Stimulated activated naive CD8-positive, alpha-beta T cell treated with anti-CD3 and anti-CD28 coated beads, Interleukin-15, Interleukin-2, amounts not matched to agents 100 ng/mL and 50 ng/mL, for 24 hours (primary cell): Measurements from ENCODE around the gene CFAP100.

Experiments used
- H3K27ac Mint-ChIP-seq: one replicate; pipeline ENCODE4 v1.8.0; 2021; ENCODE audit warnings: mild to moderate bottlenecking, mixed read lengths
- H3K27me3 Mint-ChIP-seq: one replicate; pipeline ENCODE4 v1.8.0; 2021; ENCODE audit warnings: mixed read lengths
- H3K36me3 Mint-ChIP-seq: one replicate; pipeline ENCODE4 v1.8.0; 2021; ENCODE audit warnings: low read depth, mixed read lengths
- H3K4me1 Mint-ChIP-seq: one replicate; pipeline ENCODE4 v1.8.0; 2021; ENCODE audit warnings: low read depth, mixed read lengths
- H3K4me3 Mint-ChIP-seq: one replicate; pipeline ENCODE4 v1.8.0; 2021; ENCODE audit warnings: mild to moderate bottlenecking, mixed read lengths
- H3K9me3 Mint-ChIP-seq: one replicate; pipeline ENCODE4 v1.8.0; 2021; ENCODE audit warnings: mixed read lengths

The CFAP100 gene

DNA sequence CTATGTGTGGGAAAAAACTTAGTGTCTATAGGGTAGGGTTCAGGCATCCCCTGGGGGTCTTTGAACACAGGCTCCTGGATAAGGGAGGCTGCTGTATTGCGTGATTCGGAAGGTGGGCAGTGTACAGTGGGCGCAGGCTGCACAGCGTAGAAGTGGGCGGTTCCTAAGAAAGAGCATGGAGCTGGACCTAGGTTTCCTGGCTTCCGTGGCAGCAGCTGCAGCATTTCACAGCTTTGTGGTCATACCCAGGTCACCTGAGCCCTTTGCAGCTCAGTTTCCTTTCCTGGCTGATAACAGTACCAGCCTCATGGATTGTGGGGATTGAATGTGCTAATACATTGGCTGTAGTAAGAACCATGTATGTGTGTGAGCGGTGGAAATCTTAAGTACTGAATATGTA lies 22.2 kb downstream of the CFAP100 start:
- H3K36me3 Mint-ChIP-seq: no peaks in the 10 kb centered on the region
- no peak overlapping the region for H3K27ac Mint-ChIP-seq
- H3K4me1 Mint-ChIP-seq: no peaks in the 10 kb centered on the region

DNA sequence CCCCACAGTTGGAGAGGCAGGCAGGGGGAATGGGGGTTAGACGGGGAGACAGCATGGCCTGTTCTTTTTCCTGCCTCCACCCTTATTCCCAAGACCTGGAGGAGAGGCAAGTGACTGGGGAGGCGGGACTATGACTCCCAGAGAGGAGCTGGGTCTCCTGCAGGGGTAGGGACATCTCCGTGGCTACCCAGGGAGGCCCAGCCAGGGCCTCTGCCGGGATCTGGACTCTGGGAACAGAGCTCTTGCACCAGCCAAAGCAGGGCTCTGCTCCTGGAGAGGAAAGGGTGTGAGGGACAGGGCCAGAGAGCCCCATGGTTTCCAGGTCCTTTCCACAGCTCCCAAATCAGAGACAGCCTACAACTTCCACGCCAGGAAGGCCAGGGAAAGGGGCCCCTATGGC lies 22.8 kb downstream of the CFAP100 start:
- H3K9me3 Mint-ChIP-seq: no peaks in the 10 kb centered on the region

More for the DNA sequence above, 22.2 kb downstream of the CFAP100 start:
- no peaks in the 10 kb centered on the region for H3K9me3 Mint-ChIP-seq
- peaks cover 17% of the 10 kb centered on the region for H3K27me3 Mint-ChIP-seq
- H3K4me3 Mint-ChIP-seq: no peak overlapping the region

DNA sequence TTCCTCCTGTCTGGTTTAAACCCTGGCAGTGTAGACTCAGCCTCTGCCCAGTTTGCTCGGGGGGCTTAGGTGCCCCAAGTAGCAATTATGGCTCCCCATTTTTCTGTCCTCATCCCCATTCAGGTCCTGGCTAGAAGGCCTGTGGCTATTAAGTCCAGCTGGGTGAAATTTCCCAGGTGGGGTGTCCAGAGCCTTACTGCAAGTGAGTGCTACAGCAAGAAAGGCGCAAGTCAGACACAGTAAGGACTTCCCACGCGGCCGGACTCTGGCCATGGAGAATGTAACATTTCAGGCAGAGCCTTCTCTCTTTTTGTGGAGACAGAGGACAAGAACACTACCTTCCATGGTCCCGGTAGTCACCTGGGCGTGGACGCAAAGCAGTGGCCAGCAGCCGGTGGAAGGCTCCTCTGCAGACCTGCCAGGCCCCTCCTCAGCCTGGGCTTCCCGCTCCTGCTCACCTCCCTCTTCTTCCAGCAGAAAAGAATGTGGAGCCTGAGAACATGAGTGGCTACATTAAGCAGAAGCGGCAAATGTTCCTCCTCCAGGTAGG lies 23.3 kb downstream of the CFAP100 start:
- Mint-ChIP-seq H3K4me1 (no peaks in the 10 kb centered on the region), H3K27me3 (peaks cover 7% of the 10 kb centered on the region), H3K9me3 (no peaks in the 10 kb centered on the region), H3K4me3 (no peak overlapping the region), H3K36me3 (no peaks in the 10 kb centered on the region), H3K27ac (no peak overlapping the region)

More for the DNA sequence above, 22.8 kb downstream of the CFAP100 start:
- Mint-ChIP-seq H3K27ac (no peak overlapping the region), H3K27me3 (peaks cover 12% of the 10 kb centered on the region), H3K4me3 (no peak overlapping the region), H3K4me1 (no peaks in the 10 kb centered on the region), H3K36me3 (no peaks in the 10 kb centered on the region)

DNA sequence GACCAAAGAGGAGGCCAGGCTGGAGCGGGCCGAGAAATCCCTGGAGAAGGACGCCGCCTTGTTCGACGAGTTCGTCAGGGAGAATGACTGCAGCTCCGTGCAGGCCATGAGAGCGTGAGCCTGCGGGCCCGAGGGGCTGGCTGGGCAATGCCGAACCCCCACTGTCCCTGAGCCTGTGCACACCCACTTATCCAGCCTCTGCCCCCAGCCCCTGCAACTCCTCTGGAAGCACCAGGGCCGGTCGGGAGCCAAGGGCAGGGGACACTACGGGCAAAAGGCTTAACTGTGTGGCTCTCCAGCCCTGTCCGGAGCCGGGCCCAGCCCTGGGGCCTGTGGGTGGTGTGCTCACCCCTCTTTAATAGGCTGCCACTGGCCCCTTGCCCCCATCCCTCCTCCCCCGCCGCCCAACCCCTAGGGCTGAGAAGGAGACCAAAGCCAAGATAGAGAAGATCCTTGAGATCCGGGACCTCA lies 24.0 kb downstream of the CFAP100 start:
- Mint-ChIP-seq H3K4me3 (no peak overlapping the region), H3K4me1 (no peaks in the 10 kb centered on the region), H3K9me3 (no peaks in the 10 kb centered on the region), H3K27ac (no peak overlapping the region), H3K27me3 (peaks cover 7% of the 10 kb centered on the region), H3K36me3 (no peaks in the 10 kb centered on the region)

DNA sequence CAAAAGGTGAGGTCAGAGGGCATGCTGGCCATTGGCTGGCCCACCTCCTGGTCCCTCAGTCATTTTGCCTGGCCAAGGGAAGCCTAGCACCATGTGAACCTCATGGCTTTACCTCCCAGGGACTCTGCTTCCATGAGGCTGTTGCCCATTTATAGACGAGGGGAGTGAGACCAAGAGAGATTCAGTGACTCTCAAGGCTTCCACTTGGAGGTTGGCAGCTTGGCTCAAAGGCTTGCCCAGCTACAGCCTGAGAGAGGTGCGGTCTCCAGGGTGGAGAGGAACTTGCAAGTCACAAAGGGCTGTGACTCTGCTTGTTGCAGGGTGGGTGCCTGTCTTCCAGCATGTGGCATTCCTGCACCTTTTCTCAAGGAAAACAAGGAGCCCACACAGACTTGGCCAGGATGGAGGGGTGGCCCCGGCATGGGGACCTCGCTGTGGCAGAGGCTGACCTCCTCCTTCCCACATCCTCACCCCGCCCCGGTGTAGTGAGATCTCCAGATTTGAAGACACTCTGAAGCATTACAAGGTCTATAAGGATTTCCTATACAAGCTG lies 24.5 kb downstream of the CFAP100 start:
- H3K36me3 Mint-ChIP-seq: no peaks in the 10 kb centered on the region
- H3K9me3 Mint-ChIP-seq: no peaks in the 10 kb centered on the region

DNA sequence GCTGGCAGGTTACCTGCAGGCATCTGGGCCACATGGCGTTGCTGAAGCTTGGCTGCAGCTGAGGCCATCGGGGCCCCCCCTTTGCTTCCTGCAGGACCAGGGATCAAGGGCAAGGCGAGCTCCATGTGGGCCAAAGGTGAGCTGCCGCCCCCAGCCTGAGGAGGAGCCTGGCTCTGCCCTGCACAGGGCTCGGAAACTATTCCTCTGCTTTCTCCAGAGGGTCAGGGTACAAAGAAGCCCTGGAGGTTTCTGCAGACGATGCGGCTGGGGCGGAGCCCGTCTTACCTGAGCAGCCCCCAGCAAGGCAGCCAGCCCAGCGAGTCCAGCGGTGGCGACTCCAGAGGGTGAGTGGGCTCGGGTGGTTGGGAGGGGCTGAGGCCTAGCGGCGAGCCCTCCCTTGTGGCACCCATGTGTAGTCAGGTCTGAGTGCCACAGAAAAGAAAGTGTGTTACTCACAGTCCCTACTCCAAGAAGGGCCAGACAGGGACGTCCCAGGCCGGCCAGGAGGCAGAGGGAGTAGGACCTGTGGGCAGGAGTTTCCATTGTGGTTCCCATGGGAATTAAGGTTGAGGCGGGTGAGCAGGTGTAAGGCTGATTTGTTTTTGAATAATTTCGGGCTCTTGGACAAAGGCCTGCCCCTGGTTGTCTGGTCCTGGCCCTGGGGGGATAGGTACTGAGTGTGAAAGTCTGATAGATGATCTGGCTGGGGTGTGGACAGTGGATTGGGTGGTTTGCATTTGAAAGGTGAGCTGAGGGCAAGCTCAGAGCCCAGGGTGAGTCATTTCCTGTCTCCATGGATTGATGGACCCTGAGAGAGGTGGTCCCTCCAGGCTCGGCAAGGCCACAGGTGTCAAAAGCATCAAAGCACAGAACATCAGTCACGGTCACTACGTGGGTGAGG lies 25.4 kb downstream of the CFAP100 start:
- Mint-ChIP-seq H3K4me3 (no peak overlapping the region), H3K4me1 (no peaks in the 10 kb centered on the region), H3K36me3 (no peaks in the 10 kb centered on the region), H3K27ac (no peak overlapping the region), H3K9me3 (no peaks in the 10 kb centered on the region), H3K27me3 (no peaks in the 10 kb centered on the region)

More for the DNA sequence above, 24.5 kb downstream of the CFAP100 start:
- H3K4me1 Mint-ChIP-seq: no peaks in the 10 kb centered on the region
- no peak overlapping the region for H3K4me3 Mint-ChIP-seq
- no peak overlapping the region for H3K27ac Mint-ChIP-seq
- H3K27me3 Mint-ChIP-seq: peaks cover 5% of the 10 kb centered on the region

DNA sequence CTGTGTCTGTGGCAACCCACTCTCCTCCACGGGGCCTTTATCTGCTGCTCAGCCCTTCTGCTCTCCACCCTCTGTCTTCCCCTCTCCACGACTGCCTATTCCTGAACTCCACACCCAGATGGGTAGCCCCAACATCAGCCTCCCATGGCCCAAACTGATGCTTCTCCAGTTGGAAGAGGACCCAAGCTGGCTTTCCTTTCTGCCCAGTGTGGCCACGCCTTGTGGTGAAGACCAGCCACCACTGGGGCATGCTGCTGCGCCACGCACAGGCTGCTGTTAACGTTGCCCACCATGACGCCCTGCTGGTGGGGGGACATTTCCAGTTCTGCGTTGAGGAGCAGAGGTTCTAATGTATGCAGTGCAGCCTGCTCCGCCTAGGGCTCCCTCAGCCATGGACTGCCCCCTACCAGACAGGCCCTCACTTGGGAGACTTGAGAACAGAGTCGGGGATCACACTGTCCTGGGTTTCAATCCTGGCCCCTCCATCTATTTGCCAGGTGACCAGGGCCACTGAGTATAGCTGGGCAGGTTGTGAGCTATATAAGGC lies 26.9 kb downstream of the CFAP100 start:
- Mint-ChIP-seq H3K4me3 (no peak overlapping the region), H3K27ac (no peak overlapping the region), H3K4me1 (no peaks in the 10 kb centered on the region), H3K36me3 (peaks cover 7% of the 10 kb centered on the region), H3K27me3 (no peaks in the 10 kb centered on the region), H3K9me3 (peaks cover 6% of the 10 kb centered on the region)

DNA sequence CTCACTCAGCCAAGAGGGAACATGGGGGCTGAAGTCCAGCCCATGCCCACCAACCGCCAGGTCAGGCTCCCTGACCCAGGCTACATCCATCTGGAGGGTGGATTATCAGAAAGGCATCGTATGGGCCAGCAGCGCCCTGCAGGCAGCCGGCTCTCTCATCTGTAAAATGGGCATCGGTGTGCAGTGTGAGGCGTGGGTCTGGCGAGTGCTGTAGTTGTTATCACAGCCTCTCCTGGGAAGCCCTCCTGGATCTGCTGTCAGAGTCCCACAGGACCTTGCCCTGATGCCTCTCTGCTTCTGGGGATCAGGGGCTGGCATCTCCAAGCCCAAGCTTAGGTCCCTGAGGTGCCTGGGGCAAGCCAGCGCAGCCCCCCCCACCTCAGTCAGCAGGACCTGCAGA lies 27.4 kb downstream of the CFAP100 start:
- no peaks in the 10 kb centered on the region for H3K27me3 Mint-ChIP-seq
- peaks cover 11% of the 10 kb centered on the region for H3K9me3 Mint-ChIP-seq

DNA sequence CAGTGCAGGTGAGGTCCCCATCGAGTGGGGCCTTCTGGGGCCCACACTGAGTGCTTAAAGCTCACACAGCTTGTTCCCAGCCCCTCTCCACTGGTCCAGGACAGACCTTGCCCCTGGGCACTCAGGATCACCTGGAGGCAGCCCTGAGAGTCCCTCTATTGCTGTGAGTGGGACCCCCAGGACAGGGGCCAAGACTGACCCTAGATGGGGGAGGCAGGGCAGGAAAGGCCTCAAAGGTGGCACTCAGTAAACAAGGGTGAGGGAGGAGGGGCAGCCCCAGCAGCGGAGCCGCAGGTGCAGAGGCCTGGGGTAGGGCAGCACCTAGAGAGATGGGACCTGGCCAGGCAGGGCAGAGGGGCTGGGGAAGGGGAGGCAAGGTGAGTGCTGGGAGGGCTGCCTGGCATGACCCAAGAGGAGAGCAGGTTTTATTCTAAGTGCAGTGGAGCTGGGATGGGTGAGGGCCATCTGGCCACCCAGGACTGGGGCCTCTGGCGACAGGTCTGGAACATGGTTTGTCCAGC lies 27.9 kb downstream of the CFAP100 start:
- H3K4me1 Mint-ChIP-seq: no peaks in the 10 kb centered on the region
- H3K9me3 Mint-ChIP-seq: peaks cover 11% of the 10 kb centered on the region
- peaks cover 14% of the 10 kb centered on the region for H3K36me3 Mint-ChIP-seq
- no peak overlapping the region for H3K4me3 Mint-ChIP-seq
- H3K27me3 Mint-ChIP-seq: no peaks in the 10 kb centered on the region
- H3K27ac Mint-ChIP-seq: no peak overlapping the region

More for the DNA sequence above, 27.4 kb downstream of the CFAP100 start:
- no peaks in the 10 kb centered on the region for H3K4me1 Mint-ChIP-seq
- peaks cover 11% of the 10 kb centered on the region for H3K36me3 Mint-ChIP-seq
- no peak overlapping the region for H3K4me3 Mint-ChIP-seq
- no peak overlapping the region for H3K27ac Mint-ChIP-seq

DNA sequence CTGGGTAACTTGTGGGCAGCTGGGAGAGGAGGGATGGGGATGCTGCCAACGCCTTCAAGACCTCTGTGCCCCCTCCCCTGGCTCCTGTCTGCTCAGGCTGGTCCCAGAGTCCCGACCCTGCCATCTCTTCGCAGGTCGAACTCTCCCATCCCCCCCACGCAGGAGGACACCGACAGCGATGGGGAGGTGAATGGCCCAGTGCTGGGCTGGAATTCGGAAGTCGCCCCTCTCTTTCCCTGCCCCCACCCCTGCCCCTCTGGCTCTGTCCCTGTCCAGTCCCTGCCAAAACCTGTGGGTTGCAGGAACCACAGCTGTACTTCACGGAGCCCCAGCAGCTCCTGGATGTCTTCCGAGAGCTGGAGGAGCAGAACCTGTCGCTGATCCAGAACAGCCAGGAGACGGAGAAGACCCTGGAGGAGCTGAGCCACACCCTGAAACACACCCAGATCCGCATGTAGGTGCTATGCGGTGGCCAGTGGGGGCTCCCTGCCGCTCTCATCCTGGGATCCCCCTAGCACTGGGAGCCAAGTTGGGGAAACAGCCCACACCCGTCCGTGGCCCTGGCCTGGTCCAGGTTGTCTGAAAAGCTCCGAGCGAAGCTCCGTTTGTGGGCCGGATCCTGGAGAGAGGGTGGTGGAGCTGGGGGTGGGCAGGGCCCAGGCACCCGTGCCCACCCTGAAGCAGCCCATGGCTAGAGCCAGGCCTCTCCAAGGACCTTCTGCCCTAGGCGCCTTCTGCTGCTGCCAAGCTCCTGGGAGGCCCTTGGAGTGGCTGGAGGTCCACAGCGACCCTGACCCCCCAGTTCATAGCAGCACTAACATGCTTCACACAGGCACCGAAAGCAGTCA lies 28.7 kb downstream of the CFAP100 start:
- Mint-ChIP-seq H3K9me3 (peaks cover 11% of the 10 kb centered on the region), H3K4me1 (no peaks in the 10 kb centered on the region), H3K27me3 (no peaks in the 10 kb centered on the region), H3K36me3 (peaks cover 16% of the 10 kb centered on the region), H3K27ac (no peak overlapping the region), H3K4me3 (no peak overlapping the region)

DNA sequence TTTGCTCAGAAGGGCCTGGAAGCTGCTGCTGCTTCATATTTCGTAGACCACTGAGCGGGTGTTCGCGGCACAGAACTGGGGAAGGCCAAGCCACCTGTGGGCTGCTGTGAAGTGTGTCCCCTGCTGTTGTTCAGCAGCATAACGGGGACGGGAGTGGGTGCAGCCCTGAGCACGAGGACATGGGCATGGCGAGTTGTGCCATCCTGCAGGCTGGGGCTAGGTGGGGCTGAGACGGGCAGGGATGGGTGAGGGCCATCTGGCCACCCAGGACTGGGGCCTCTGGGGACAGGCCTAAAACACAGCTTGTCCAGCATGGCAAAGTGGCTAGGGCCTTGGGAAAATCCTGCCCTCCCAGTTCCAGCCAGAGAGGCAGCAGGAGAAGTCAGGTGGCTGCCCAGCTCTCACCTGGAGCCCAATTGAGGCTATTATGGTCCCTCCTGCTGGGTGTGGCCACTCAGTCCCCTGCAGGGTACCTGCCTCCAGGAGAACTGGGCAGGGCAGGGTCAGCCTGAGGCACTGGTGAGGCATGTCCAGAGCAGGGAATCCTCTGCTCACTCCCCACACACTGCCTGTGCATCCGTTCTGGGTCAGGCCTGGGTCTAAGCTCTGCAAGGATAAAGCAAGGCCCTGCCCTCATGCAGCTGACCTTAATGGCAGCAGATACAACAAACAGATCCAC lies 29.5 kb downstream of the CFAP100 start:
- Mint-ChIP-seq H3K36me3 (peaks cover 16% of the 10 kb centered on the region), H3K27ac (no peak overlapping the region), H3K4me3 (no peak overlapping the region), H3K4me1 (no peaks in the 10 kb centered on the region), H3K27me3 (no peaks in the 10 kb centered on the region), H3K9me3 (peaks cover 11% of the 10 kb centered on the region)

DNA sequence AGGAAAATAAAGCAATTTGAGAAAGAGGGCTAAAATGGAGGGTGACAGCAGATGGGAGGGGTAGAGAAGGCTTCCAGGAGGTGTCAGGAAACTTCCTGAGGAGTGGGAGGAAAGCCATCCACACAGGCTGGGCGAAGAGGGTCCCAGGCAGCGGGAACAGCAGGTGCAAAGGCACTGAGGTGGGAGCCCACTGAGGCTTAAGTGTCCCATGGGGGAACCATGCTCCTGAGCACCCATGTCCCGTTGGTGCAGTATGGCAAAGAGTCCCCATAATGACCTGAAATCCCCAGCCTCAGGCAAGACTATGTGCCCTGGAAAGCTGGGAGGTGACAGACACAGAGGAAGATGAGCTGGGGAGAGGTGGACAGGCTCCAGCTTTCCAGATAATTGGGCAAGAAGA lies 30.0 kb downstream of the CFAP100 start:
- peaks cover 11% of the 10 kb centered on the region for H3K9me3 Mint-ChIP-seq
- no peak overlapping the region for H3K27ac Mint-ChIP-seq
- H3K4me1 Mint-ChIP-seq: no peaks in the 10 kb centered on the region
- peaks cover 16% of the 10 kb centered on the region for H3K36me3 Mint-ChIP-seq
- no peak overlapping the region for H3K4me3 Mint-ChIP-seq
- H3K27me3 Mint-ChIP-seq: no peaks in the 10 kb centered on the region

DNA sequence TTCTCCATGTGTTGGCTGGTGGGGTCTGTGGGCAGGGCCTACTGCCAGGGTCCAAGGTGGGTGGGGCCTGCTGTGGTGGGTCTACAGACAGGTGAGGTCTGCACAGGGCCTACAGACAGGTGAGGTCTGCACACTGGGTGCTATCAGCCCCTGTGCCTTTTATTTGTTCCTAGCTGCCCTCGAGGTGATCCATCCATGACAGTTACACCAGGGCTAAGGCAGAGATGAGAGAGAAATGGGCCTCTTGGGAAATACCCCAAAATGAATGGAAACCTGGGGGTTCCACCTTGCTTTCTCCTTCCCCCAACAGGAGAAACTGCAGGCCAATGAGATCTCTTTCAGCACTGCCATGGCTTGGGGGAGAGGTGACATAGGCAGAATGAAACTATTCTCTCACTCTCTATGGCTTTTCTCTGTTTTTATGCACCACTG lies 36.4 kb downstream of the CFAP100 start:
- Mint-ChIP-seq H3K4me1 (peaks cover 4% of the 10 kb centered on the region), H3K36me3 (peaks cover 34% of the 10 kb centered on the region), H3K27ac (no peak overlapping the region), H3K9me3 (peaks cover 6% of the 10 kb centered on the region), H3K4me3 (no peak overlapping the region), H3K27me3 (no peaks in the 10 kb centered on the region)
